Activated CD4-positive, alpha-beta T cell treated with anti-CD3 and anti-CD28 coated beads, Interleukin-2, amount 10 ng/mL, durations not matched to agents 24 days and 14 days (primary cell): ENCODE measurements around the gene TAMALIN. TPM values are rescaled to one million over a fixed set of nuclear protein-coding genes. Genes with fewer than 3 reads are reported as not detected.
A peak's percentile ranks its signal among the peaks of the same experiment; 100 is the strongest.
"Not testable (repeated sequence)": the region's sequence is repeated elsewhere in the genome, so short reads cannot be mapped to it uniquely, and the experiment has no call there.

ENCODE experiments used
- DNase-seq: peaks from one replicate; pipeline ENCODE4 v3.0.0; 2022
- H3K27ac Mint-ChIP-seq: one replicate; pipeline ENCODE4 v1.8.0; 2022; ENCODE audit warnings: mild to moderate bottlenecking, mixed read lengths
- H3K27me3 Mint-ChIP-seq: one replicate; pipeline ENCODE4 v1.8.0; 2022; ENCODE audit warnings: mixed read lengths
- H3K36me3 Mint-ChIP-seq: one replicate; pipeline ENCODE4 v1.8.0; 2022; ENCODE audit warnings: low read depth, mild to moderate bottlenecking, mixed read lengths
- H3K4me1 Mint-ChIP-seq: one replicate; pipeline ENCODE4 v1.8.0; 2021; ENCODE audit warnings: mixed read lengths
- H3K4me3 Mint-ChIP-seq: one replicate; pipeline ENCODE4 v1.8.0; 2022; ENCODE audit warnings: mild to moderate bottlenecking, moderate library complexity, mixed read lengths
- H3K9me3 Mint-ChIP-seq: one replicate; pipeline ENCODE4 v1.8.0; 2021; ENCODE audit warnings: mixed read lengths
- intact Hi-C: fragments of 100-400 bp; cut with micrococcal nuclease; formaldehyde crosslinking; loops from one replicate; pipeline ENCODE4 v1.15.1; 2023
- total RNA-seq: library from RNA; stranded (reverse); gene quantifications from 2 replicates; pipeline ENCODE4 v1.2.3, GENCODE V29; 2022

The TAMALIN gene
- total RNA-seq, 1 donor from 2014 or later, result 12.4 TPM

- intact Hi-C loops, result loop anchor here (5.0 to 10.0 kb wide), 3 partner anchors 146 to 579 kb away; partner anchors contain the start of gene GALNT6
These were observed 33.2 kb upstream of the TAMALIN start for GRCh38 chr12:51973560-51973959.

GRCh38 chr12:51974646-51975045, 32.1 kb upstream of the TAMALIN start:
- Mint-ChIP-seq H3K9me3 (no peaks in the 10 kb centered on the region), H3K4me3 (no peak overlapping the region), H3K4me1 (peaks cover 65% of the 10 kb centered on the region), H3K36me3 (peaks cover 7% of the 10 kb centered on the region), H3K27me3 (peaks cover 13% of the 10 kb centered on the region), H3K27ac (no peak overlapping the region)
- DNase-seq, result peak; percentile 70
- intact Hi-C loops, result loop anchor here (5.0 to 10.0 kb wide), 3 partner anchors 147 to 580 kb away; partner anchors contain the start of gene GALNT6

More at GRCh38 chr12:51973560-51973959, 33.2 kb upstream of the TAMALIN start:
- Mint-ChIP-seq H3K4me3 (peak overlapping the region; percentile 32), H3K27ac (no peak overlapping the region), H3K4me1 (peaks cover 63% of the 10 kb centered on the region), H3K27me3 (peaks cover 22% of the 10 kb centered on the region), H3K36me3 (peaks cover 7% of the 10 kb centered on the region), H3K9me3 (no peaks in the 10 kb centered on the region)
- no peak for DNase-seq

GRCh38 chr12:51975196-51975595, 31.6 kb upstream of the TAMALIN start:
- H3K27ac Mint-ChIP-seq, result no peak overlapping the region
- peaks cover 7% of the 10 kb centered on the region for H3K36me3 Mint-ChIP-seq
- H3K4me3 Mint-ChIP-seq, result peak overlapping the region; percentile 24
- no peak for DNase-seq
- intact Hi-C loops, result loop anchor here (10.0 kb wide), 2 partner anchors 270 to 580 kb away; partner anchors contain the start of gene GALNT6
- no peaks in the 10 kb centered on the region for H3K9me3 Mint-ChIP-seq
- H3K27me3 Mint-ChIP-seq, result peaks cover 8% of the 10 kb centered on the region
- peaks cover 64% of the 10 kb centered on the region for H3K4me1 Mint-ChIP-seq

DNA sequence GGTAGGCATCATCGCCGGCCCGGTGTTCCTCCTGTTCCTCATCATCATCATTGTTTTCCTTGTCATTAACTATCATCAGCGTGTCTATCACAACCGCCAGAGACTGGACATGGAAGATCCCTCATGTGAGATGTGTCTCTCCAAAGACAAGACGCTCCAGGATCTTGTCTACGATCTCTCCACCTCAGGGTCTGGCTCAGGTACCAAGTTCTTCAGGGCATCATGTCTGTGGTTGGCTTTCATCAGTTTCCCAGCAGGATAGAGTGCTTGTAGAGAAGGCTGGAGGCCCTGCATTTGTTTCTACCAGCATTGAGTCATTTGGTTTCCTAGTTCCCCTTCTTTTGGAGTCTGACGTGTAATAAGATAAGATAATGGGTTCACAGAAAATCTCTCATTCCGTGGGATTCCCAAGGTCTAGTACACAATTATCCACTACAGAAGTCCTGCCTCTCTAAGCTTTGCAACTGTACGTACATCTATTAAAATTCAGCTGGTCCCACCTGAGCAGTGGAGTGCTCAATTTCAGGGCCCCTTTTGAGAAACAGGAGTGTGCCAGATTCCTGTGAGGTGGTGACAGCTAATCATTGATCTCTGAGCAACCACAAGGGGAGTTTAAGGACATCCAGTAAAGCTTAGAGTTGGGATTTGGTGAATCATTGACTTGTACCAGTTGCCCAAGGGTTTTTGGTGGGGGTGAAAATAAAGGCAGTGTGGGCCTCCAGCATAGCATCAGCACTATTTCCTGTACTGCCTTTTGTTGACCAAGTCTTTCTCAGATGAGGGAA, 30.2 kb upstream of the TAMALIN start:
- Mint-ChIP-seq H3K4me1 (peaks cover 60% of the 10 kb centered on the region), H3K27me3 (peaks cover 6% of the 10 kb centered on the region), H3K36me3 (peaks cover 10% of the 10 kb centered on the region), H3K27ac (no peak overlapping the region), H3K4me3 (no peak overlapping the region), H3K9me3 (no peaks in the 10 kb centered on the region)
- no peak for DNase-seq
- intact Hi-C loops, result loop anchor here (10.0 kb wide), 2 partner anchors 268 to 582 kb away; partner anchors contain the start of gene GALNT6

- no peak overlapping the region for H3K4me3 Mint-ChIP-seq
- peaks cover 10% of the 10 kb centered on the region for H3K36me3 Mint-ChIP-seq
- DNase-seq, result no peak
- peaks cover 55% of the 10 kb centered on the region for H3K4me1 Mint-ChIP-seq
- no peak overlapping the region for H3K27ac Mint-ChIP-seq
- no peaks in the 10 kb centered on the region for H3K9me3 Mint-ChIP-seq
- intact Hi-C loops, result loop anchor here (10.0 kb wide), 2 partner anchors 267 to 583 kb away; partner anchors contain the start of gene GALNT6
- H3K27me3 Mint-ChIP-seq, result peaks cover 6% of the 10 kb centered on the region
These were observed 29.4 kb upstream of the TAMALIN start for GRCh38 chr12:51977320-51977753.

- not testable (repeated sequence) for H3K27me3 Mint-ChIP-seq, DNase-seq, H3K27ac Mint-ChIP-seq, H3K9me3 Mint-ChIP-seq, H3K4me3 Mint-ChIP-seq
- intact Hi-C loops, result loop anchor here (10.0 kb wide), 2 partner anchors 265 to 585 kb away; partner anchors contain the start of gene GALNT6
- H3K4me1 Mint-ChIP-seq, result peaks cover 39% of the 10 kb centered on the region
- H3K36me3 Mint-ChIP-seq, result peaks cover 10% of the 10 kb centered on the region
These were observed 27.4 kb upstream of the TAMALIN start for GRCh38 chr12:51979306-51979705.

- DNase-seq, result peak; percentile 89
- H3K4me3 Mint-ChIP-seq, result no peak overlapping the region
- H3K27me3 Mint-ChIP-seq, result peaks cover 3% of the 10 kb centered on the region
- no peaks in the 10 kb centered on the region for H3K9me3 Mint-ChIP-seq
- no peak overlapping the region for H3K27ac Mint-ChIP-seq
- intact Hi-C loops, result loop anchor here (1.0 kb wide), 2 partner anchors 9 to 54 kb away; no protein-coding TSS in a partner anchor
- H3K4me1 Mint-ChIP-seq, result peaks cover 30% of the 10 kb centered on the region
- peaks cover 10% of the 10 kb centered on the region for H3K36me3 Mint-ChIP-seq
These were observed 26.5 kb upstream of the TAMALIN start for GRCh38 chr12:51980051-51980808.

DNA sequence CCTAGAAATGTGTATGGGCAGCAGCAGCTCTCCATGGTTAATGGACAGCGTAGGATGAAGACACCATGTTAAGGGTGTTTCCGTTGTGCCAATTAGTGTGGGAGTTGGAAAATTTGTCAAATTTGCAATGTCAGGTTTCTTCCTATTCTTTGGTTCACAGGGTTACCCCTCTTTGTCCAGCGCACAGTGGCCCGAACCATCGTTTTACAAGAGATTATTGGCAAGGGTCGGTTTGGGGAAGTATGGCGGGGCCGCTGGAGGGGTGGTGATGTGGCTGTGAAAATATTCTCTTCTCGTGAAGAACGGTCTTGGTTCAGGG, 26.0 kb upstream of the TAMALIN start:
- Mint-ChIP-seq H3K27ac (peak overlapping the region; percentile 46), H3K9me3 (no peaks in the 10 kb centered on the region), H3K36me3 (peaks cover 10% of the 10 kb centered on the region), H3K27me3 (peaks cover 3% of the 10 kb centered on the region), H3K4me1 (peaks cover 24% of the 10 kb centered on the region), H3K4me3 (no peak overlapping the region)
- DNase-seq, result no peak
- intact Hi-C loops, result loop anchor here (1.0 kb wide), 2 partner anchors 9 to 54 kb away; no protein-coding TSS in a partner anchor

- Mint-ChIP-seq H3K27me3 (no peaks in the 10 kb centered on the region), H3K4me1 (peaks cover 10% of the 10 kb centered on the region), H3K9me3 (no peaks in the 10 kb centered on the region), H3K27ac (no peak overlapping the region), H3K36me3 (peaks cover 3% of the 10 kb centered on the region), H3K4me3 (no peak overlapping the region)
- DNase-seq, result no peak
- intact Hi-C loops, result no loop called here
These were observed 22.1 kb upstream of the TAMALIN start for GRCh38 chr12:51984657-51985056.

GRCh38 chr12:51985154-51985835, 21.5 kb upstream of the TAMALIN start:
- H3K36me3 Mint-ChIP-seq, result peaks cover 3% of the 10 kb centered on the region

GRCh38 chr12:51986834-51987233, 19.9 kb upstream of the TAMALIN start:
- H3K27ac Mint-ChIP-seq, result no peak overlapping the region
- no peaks in the 10 kb centered on the region for H3K4me1 Mint-ChIP-seq
- no peak overlapping the region for H3K4me3 Mint-ChIP-seq
- no peak for DNase-seq
- H3K9me3 Mint-ChIP-seq, result no peaks in the 10 kb centered on the region
- no peaks in the 10 kb centered on the region for H3K36me3 Mint-ChIP-seq
- intact Hi-C loops, result no loop called here
- no peaks in the 10 kb centered on the region for H3K27me3 Mint-ChIP-seq

More at GRCh38 chr12:51985154-51985835, 21.5 kb upstream of the TAMALIN start:
- no peak overlapping the region for H3K4me3 Mint-ChIP-seq
- intact Hi-C loops, result no loop called here
- H3K27me3 Mint-ChIP-seq, result no peaks in the 10 kb centered on the region
- H3K9me3 Mint-ChIP-seq, result no peaks in the 10 kb centered on the region
- H3K4me1 Mint-ChIP-seq, result peaks cover 6% of the 10 kb centered on the region
- no peak overlapping the region for H3K27ac Mint-ChIP-seq
- DNase-seq, result no peak

DNA sequence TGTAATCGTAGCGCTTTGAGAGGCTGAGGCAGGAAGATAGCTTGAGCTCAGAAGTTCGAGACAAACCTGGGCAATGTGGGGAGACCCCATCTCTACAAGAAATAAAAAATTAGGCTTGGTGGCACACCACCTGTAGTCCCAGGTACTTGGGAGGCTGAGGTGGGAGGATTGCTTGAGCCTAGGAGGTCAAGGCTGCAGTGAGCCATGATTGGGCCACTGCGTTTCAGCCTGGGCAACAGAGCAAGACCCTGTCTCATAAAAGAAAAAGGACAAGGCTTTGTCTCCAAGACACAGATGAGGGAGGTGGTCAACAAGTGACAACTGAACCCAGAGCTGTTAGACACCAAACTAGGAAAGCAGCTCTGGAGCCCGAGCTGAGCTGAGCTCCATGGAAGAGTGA, 14.5 kb upstream of the TAMALIN start:
- H3K4me3 Mint-ChIP-seq, result no peak overlapping the region
- H3K36me3 Mint-ChIP-seq, result peaks cover 2% of the 10 kb centered on the region
- no peak for DNase-seq
- no peaks in the 10 kb centered on the region for H3K9me3 Mint-ChIP-seq
- intact Hi-C loops, result no loop called here
- no peaks in the 10 kb centered on the region for H3K27me3 Mint-ChIP-seq
- peaks cover 5% of the 10 kb centered on the region for H3K4me1 Mint-ChIP-seq
- no peak overlapping the region for H3K27ac Mint-ChIP-seq

- Mint-ChIP-seq H3K9me3 (no peaks in the 10 kb centered on the region), H3K36me3 (peaks cover 2% of the 10 kb centered on the region), H3K4me1 (peaks cover 7% of the 10 kb centered on the region), H3K27ac (no peak overlapping the region), H3K27me3 (no peaks in the 10 kb centered on the region), H3K4me3 (no peak overlapping the region)
- DNase-seq, result no peak
- intact Hi-C loops, result no loop called here
These were observed 12.3 kb upstream of the TAMALIN start for GRCh38 chr12:51994539-51994820.
